GM19452 (cell line): Measurements from ENCODE around the gene FCAMR.
A peak's percentile ranks its signal among the peaks of the same experiment; 100 is the strongest.
"Not testable (repeated sequence)": the region's sequence is repeated elsewhere in the genome, so short reads cannot be mapped to it uniquely, and the experiment has no call there.

ENCODE experiments used
- ATAC-seq: cut with Tn5 transposase; IDR thresholded peaks from one replicate; pipeline ENCODE4 v1.9.1; 2021; ENCODE audit not compliant: unreplicated experiment

The FCAMR gene

DNA sequence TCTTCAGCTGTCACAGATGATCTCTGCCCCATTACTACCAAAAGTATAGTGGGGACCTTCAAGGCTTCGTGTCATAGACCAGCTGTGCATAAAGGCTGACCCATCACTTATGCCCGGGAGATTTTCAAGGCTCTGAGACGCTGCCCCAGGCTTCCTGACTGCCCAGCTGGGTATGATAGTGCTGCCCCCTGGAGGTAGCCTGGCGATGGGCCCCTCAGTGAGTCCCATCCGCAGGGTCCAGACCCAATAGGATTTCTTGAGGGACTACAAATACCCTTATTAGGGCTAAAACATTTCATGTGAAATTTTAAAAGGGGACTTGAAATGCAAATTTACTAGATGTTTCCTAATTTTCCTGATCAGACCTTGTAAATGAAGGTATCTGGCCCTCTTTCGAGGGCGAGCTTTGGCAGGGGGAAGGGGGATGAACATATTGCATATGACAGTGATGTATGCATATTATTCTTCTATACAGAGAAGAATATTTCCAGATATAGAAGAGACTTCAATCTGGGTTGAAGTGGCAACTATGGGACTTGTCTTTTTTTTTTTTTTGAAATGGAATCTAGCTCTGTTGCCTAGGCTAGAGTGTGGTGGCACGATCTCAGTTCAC lies 36.8 kb downstream of the FCAMR start:
- ATAC-seq, result no peak

- no peak for ATAC-seq
These were observed 38.1 kb downstream of the FCAMR start for GRCh38 chr1:206932177-206932576.

DNA sequence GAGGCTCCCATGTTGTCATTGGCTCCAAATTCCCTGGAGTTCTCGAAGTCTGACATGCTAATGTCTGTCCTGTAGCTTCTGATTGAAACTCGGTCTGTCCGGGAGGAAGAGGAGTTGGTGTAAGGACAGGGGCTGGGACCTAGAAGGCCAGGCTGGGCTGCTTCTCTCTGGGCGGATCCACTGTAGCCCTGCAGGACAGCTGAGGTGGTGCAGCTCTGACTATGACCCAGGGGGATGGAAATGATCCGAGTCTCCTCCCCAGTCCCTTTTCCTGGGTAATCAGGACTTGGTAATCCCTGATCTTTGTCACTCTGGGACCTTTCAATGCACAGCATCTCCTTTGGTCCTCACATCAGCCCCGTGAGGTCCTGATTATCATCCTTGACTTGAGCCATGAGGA lies 38.6 kb downstream of the FCAMR start:
- ATAC-seq, result no peak

- peak; percentile 73 for ATAC-seq
These were observed 40.0 kb downstream of the FCAMR start for GRCh38 chr1:206930210-206930798.

- ATAC-seq, result no peak
These were observed 40.7 kb downstream of the FCAMR start for GRCh38 chr1:206929524-206929923.

GRCh38 chr1:206926286-206926685 lies 44.0 kb downstream of the FCAMR start:
- ATAC-seq, result no peak

- ATAC-seq, result peak; percentile 56
These were observed 45.0 kb downstream of the FCAMR start for GRCh38 chr1:206925106-206925736.

DNA sequence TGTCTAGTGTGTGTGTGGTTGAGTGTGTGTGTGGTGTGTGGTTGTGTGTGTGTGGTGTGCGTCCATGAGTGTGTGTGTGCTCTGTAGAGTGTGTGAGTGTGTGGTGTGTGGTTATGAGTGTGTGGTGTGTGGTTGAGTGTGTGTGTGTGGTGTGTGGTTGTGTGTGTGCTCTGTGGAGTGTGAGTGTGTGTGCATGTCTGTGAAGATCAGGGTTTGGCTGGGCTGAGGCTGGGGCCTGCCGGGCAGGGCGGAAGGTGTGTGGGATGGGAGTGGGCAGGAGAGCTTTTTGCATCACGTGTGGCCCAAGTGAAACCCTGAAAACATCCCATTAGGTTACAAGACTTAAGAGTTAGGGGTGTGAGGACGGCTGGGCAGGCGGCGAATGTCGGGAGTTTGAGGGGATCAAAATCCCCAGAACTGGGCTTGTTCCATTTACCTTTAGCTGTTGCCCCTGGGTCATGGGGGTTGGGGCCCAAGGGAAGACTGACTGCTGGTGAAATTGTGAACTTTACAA lies 45.6 kb downstream of the FCAMR start:
- peak; percentile 24 for ATAC-seq

GRCh38 chr1:206923961-206924557 lies 46.2 kb downstream of the FCAMR start:
- ATAC-seq, result not testable (repeated sequence)

DNA sequence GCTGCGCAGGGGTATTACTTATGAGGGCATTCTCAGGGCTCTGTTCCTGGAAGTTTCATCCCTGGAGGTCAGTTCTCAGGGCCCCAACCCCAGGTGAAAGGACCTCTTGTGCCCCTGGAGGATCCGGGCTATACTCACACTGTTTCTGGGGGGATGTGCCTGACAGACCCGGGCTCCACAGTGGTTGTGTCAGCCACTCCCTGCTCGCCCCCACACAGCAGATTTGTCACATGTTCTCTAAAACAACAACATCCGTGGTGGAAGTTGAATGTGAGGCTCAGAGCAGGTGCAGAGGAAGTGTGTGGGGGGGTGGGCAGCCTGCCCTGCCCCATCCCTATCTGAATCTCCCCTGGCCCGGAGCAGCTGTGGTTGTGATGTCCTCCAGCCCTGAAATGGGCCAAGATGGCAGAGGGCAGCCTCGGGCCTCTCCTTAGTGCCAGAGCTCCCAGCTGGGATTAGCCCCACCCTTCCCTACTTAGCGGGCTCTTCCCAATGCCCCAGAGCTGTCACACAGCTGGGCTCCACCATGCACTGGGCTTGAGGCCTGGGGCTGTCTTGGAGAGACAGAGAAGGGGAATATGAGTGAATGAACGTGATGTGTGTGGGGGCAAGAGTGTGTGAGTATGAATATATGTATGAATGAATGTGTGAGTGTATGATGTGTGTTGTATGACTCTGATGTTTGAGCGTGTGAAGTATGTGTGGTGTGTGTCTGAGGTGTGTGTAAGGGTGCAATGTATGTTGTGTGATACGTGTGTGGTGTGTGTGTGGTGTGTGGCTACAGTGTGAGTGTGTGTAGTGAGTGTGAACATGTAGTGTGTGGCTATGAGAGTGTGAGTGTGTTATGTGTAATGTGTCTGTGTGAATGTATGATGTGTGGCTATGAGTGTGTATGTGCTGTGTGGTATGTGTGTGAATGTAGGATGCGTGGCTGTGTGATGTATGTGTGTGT lies 47.0 kb downstream of the FCAMR start:
- ATAC-seq, result peak; percentile 46

- no peak for ATAC-seq
These were observed 47.7 kb downstream of the FCAMR start for GRCh38 chr1:206922524-206922923.

DNA sequence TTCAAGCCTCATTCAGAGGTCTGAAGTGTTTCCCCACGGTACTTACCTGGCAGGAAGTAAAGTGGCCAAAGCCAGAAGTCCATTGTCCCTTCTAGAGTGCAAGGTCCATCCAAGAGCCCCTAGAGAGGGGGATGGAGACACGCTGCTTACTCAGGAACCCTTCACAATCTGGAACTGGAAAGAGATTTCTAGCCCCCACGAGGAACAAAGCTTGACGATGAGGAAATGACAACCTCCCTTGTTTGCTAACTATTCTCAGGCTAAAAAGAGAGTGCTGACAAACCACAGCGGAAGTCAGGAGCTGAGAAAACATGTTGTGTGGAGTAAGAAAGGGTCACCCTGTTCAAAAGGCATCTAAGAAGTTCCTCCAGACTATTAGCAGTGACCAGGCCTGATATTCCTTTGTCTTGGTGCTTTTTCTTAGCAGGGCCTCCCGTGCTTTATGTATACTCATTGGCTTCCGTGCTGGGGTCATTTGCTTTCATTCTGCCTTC lies 48.4 kb downstream of the FCAMR start, which contains the start of gene FCMR:
TSS of gene FCMR (minus strand) at position 170 of the 494 bp plus-strand sequence. CDS start at position 83, 87 bp downstream.
- no peak for ATAC-seq

- ATAC-seq, result no peak
These were observed 52.2 kb downstream of the FCAMR start for GRCh38 chr1:206918076-206918475.

- no peak for ATAC-seq
These were observed 54.1 kb downstream of the FCAMR start for GRCh38 chr1:206916000-206916709.

DNA sequence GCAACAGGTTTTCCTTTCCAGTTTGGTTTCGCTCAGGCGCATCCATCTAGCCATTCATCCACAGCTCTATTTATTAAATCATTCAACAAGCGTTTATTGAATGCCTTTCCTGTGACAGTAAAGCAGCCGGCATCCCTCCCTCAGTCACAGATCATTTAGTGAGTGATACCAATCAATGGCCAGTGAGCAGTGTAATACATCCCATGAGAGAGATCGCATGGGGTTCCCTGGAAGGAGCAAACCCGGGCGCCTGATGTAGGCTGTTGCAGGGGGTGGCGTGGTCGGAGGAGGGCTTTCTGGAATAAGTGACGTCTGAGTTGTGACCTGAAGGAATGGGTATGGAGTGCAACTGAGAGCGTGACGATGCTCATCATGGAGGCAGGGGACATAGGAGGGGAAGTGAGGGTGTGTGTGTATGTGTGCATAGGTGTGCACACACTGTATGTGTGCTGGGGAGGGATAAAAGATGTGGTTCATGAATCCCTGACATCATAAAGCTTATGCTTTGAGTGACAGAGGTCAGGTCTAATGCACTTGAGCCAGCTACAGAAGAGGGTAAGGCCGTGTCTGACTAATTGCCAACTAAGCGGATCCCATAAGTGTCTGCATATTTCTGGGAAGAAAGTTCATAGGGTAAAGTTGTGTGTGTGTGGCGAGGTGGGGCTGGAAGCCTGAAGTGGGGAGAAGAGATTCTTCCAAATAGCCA lies 55.1 kb downstream of the FCAMR start:
- ATAC-seq, result no peak

DNA sequence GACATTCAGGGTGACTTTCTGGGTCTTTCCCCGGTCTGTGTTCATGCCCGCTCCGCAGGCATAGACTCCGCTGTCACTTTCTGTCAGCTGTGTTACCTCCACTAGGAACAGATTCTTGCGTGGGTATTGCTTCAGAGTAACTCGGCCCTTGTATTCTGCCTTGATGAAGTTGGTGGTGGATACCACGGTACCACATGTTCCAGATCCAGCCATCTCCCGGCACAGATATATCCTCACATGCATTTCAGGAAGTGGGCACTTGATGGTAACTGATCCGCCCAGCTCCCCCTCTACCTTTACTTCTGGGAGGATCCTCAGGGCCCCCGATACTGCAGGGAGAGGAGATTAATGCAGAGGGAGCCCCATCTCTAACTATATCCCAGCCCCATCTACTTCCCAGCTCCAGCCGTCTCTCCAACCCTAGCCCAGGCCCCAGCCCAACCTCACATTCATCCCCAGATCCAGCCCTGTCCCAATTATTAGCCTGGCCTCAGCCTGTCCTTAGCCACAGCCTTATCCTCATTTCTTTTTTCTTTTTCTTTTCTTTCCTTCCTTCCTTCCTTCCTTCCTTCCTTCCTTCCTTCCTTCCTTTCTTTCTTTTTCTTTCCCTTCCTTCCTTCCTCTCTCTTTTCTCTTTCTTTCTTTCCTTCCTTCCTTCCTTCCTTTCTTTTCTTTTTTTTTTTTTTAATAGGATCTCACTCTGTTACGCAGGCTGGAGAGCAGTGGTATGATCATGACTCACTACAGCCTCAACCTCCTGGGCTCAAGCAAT lies 56.3 kb downstream of the FCAMR start:
- ATAC-seq, result no peak

DNA sequence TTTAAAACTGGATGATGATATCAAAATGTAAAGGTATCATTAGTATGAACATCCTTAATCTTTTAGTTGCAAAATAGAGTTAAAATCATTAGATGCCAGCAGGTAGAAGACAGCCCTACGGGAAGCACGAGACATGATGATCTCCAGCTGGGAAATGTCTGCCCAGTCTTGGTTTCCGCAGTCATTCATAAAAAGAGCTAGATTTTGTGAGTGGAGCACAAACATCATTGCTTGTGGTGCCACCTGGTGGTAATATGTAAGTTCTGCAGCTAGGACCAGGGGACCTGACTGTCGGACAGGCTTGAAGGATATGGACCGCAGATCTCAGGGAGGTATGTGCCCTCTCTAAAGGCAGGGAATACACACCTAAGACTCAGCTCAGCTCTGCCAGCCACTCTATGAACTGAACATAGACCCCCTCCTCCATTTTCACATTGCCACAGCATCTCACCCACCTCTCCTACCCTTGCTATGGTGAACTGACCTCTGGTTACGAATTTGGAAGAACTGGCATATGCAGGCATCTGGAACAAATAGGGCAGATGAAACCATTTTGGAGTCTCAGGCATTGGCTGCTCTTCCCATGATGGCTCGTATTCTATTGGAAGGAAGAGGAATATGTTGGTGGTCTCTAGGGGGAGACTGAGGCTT lies 57.7 kb downstream of the FCAMR start:
- no peak for ATAC-seq

DNA sequence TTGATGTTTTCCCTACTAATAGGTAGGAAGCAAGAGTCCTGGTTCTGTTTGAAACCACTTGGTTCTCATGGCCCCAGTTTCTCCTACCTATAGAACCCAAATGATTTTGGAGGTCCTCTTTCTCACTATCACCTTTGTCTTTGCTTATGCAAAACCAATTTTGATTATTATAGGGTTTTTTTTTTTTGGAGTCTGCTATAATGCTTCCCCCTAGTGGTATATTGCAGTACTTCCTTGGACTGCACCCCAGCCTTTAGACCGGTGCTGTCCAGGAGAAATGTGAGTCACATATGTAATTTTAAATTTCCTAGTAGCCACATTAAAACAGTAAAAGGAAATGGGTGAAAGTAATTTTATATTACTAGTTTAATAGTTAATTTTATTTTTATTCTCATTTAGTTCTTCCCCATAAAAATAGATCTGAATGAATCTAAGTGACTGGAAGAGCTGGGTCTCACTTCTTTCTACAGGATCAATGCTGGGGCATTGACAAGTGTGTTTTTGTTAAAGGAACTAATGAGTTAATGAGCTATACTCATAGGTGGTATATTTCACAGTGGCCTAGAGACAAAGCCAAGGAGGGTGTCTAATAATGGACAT lies 59.1 kb downstream of the FCAMR start:
- no peak for ATAC-seq
